Lower leg skin (tissue), 4 donors: ENCODE measurements around the gene VDR. TPM values are rescaled to one million over a fixed set of nuclear protein-coding genes. Genes with fewer than 3 reads are reported as not detected.

ENCODE experiments used
- DNase-seq, 2 donors: peaks; one replicate each; pipeline ENCODE4 v3.0.0-alpha.2; 2019; ENCODE audit warnings: low spot score in 2 of 2
- H3K4me3 ChIP-seq: fragments of 200-600 bp; sonication (generic); 2 replicates; pipeline ENCODE4 v1.5.1; 2017; ENCODE audit warnings: mild to moderate bottlenecking, low read depth; ENCODE audit not compliant: poor library complexity, severe bottlenecking
- CTCF ChIP-seq, 3 donors: fragments of 450-650 bp; IDR thresholded peaks; one replicate each; pipeline ENCODE4 v1.5.1; 2016; ENCODE audit warnings: antibody characterized with exemption in 3 of 3, mild to moderate bottlenecking in 3 of 3, moderate library complexity in 2 of 3
- POLR2A ChIP-seq, 2 donors: fragments of 450-650 bp; IDR thresholded peaks; one replicate each; pipeline ENCODE4 v1.6.1; 2016 to 2017; ENCODE audit warnings: antibody characterized with exemption in 2 of 2, mild to moderate bottlenecking in 1 of 2, moderate library complexity in 1 of 2
- whole genome bisulfite sequencing, 2 donors: methylation state at CpG; one replicate each; pipeline ENCODE4 v1.1.5; 2018; 5-methylcytosine and 5-hydroxymethylcytosine counted together
- intact Hi-C: fragments of 100-400 bp; cut with DNase I; formaldehyde crosslinking; loops from one replicate; pipeline ENCODE4 v1.15.0; 2023; ENCODE audit warnings: low total_unique reads
- total RNA-seq, 4 donors: library from RNA; depleted of rRNA; stranded (reverse); fragments of >200 nt; gene quantifications; one replicate each; pipeline ENCODE4 v1.1.0, GENCODE V29; 2016

Gene VDR
- total RNA-seq, 4 donors from 2014 or later: 35.9 to 58.1 (median 39.4) TPM

- no peak for TF ChIP-seq CTCF (IDR thresholded peaks at IDR 0.05)
- TF ChIP-seq POLR2A (IDR thresholded peaks at IDR 0.05): no peak
- DNase-seq: no peak
- intact Hi-C loops: no loop called here
- WGBS, 2 donors: 75 to 78% methylated on average over 6 of the region's 6 CpGs
- H3K4me3 ChIP-seq: no peak overlapping the region
Measured at GRCh38 chr12:47894652-47895051, 10.1 kb downstream of the VDR start.

GRCh38 chr12:47894068-47894467 lies 10.7 kb downstream of the VDR start:
- intact Hi-C loops: no loop called here

GRCh38 chr12:47892819-47893218 lies 12.0 kb downstream of the VDR start:
- intact Hi-C loops: no loop called here
- TF ChIP-seq POLR2A (IDR thresholded peaks at IDR 0.05): no peak
- no peak for TF ChIP-seq CTCF (IDR thresholded peaks at IDR 0.05)
- DNase-seq: peak in 1 of 2 donors; percentile 67
- H3K4me3 ChIP-seq: no peak overlapping the region
- 67 to 78% methylated on average over 5 of the region's 5 CpGs for WGBS, 2 donors

More at GRCh38 chr12:47894068-47894467, 10.7 kb downstream of the VDR start:
- DNase-seq: no peak
- 13 to 43% methylated on average over 1 of the region's 1 CpG for WGBS, 2 donors
- TF ChIP-seq CTCF (IDR thresholded peaks at IDR 0.05): no peak
- TF ChIP-seq POLR2A (IDR thresholded peaks at IDR 0.05): no peak
- H3K4me3 ChIP-seq: no peak overlapping the region

- TF ChIP-seq POLR2A (IDR thresholded peaks at IDR 0.05) (no peak), CTCF (IDR thresholded peaks at IDR 0.05) (no peak)
- peak in 1 of 2 donors; percentile 65 for DNase-seq
- intact Hi-C loops: no loop called here
- 33 to 39% methylated on average over 3 of the region's 3 CpGs for WGBS, 2 donors
- no peak overlapping the region for H3K4me3 ChIP-seq
Measured at GRCh38 chr12:47891356-47891755, 13.4 kb downstream of the VDR start.

- H3K4me3 ChIP-seq: no peak overlapping the region
- TF ChIP-seq POLR2A (IDR thresholded peaks at IDR 0.05): no peak
- no peak for TF ChIP-seq CTCF (IDR thresholded peaks at IDR 0.05)
- intact Hi-C loops: no loop called here
- DNase-seq: peak in 1 of 2 donors; percentile 79
- 56 to 69% methylated on average over 4 of the region's 4 CpGs for WGBS, 2 donors
Measured at GRCh38 chr12:47889040-47889439, 15.8 kb downstream of the VDR start.

GRCh38 chr12:47888153-47888819 lies 16.5 kb downstream of the VDR start:
- intact Hi-C loops: no loop called here
- WGBS, 2 donors: 83 to 90% methylated on average over 9 of the region's 9 CpGs
- H3K4me3 ChIP-seq: no peak overlapping the region
- no peak for TF ChIP-seq POLR2A (IDR thresholded peaks at IDR 0.05)
- TF ChIP-seq CTCF (IDR thresholded peaks at IDR 0.05): no peak
- DNase-seq: peak in 1 of 2 donors; percentile 26
